BJ (cell line): ENCODE measurements around the gene DZIP1L. TPM values are rescaled to one million over a fixed set of nuclear protein-coding genes. Genes with fewer than 3 reads are reported as not detected.

ENCODE experiments used
- CTCF ChIA-PET: fragments of 350-600 bp; formaldehyde crosslinking; extraction: SDS; loops from one replicate; lab custom pipeline; 2021; ENCODE audit warnings: antibody characterized with exemption, inconsistent platforms; lab: Yijun Ruan, JAX
- POLR2A ChIA-PET: fragments of 300-600 bp; sonication (Branson Sonifier 250); formaldehyde crosslinking; extraction: SDS; loops from one replicate; lab custom pipeline; 2021; ENCODE audit warnings: antibody characterized with exemption; lab: Charles Lee
- DNase-seq: peaks from one replicate; pipeline ENCODE4 v3.0.0-alpha.2; 2011; ENCODE audit warnings: low read depth
- H3K27me3 ChIP-seq: 2 replicates; pipeline ENCODE4 v1.6.0; 2011; ENCODE audit warnings: low read length; ENCODE audit not compliant: control insufficient read depth, insufficient read depth
- H3K36me3 ChIP-seq: 2 replicates; pipeline ENCODE4 v1.5.1; 2011; ENCODE audit warnings: low read length; ENCODE audit not compliant: control insufficient read depth, insufficient read depth
- H3K4me3 ChIP-seq: 2 replicates; pipeline ENCODE4 v1.5.1; 2011; ENCODE audit warnings: low read depth, mild to moderate bottlenecking, control low read depth, low read length
- polyA plus RNA-seq: library from polyadenylated mRNA; depleted of rRNA; stranded (reverse); fragments of >200 nt; gene quantifications from 2 replicates; pipeline ENCODE4 v1.2.3, GENCODE V29; 2011; rRNA removed
- TF ChIP-seq, protein P1 (sequence below): IDR thresholded peaks from 2 replicates; pipeline ENCODE4 v1.5.1; 2011; ENCODE audit warnings: low read depth, mild to moderate bottlenecking, control low read depth, inconsistent platforms, low read length, moderate library complexity; ENCODE audit not compliant: insufficient read depth

DZIP1L gene
- polyA plus RNA-seq, 1 experiment, result 12.7 TPM

DNA sequence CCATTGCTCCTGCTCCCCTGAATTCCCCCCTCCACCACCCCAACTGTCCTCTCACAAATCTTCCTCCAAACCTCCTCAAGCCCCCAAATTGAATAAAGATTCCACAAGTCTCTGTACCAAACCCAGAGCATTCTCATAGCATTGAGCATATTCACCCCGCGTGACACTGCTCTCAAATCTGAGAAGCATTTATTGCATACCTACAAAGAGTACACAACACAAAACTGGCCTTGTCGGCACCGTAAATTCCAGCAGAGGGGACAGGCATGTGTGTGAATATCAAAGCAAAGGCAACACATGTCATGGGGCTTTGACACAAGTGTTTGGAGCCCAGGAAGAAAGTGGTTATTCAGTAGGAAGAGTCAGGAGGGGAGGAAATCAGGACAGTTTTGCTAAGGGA lies 102.9 kb downstream of the DZIP1L start:
- POLR2A ChIA-PET, result no interaction called here
- CTCF ChIA-PET, result no interaction called here
- Histone ChIP-seq H3K27me3 (no peaks in the 10 kb centered on the region), H3K4me3 (no peak overlapping the region), H3K36me3 (no peaks in the 10 kb centered on the region; the same call in 1 of the 2 replicates)
- no peak for DNase-seq
- TF ChIP-seq, protein P1, sequence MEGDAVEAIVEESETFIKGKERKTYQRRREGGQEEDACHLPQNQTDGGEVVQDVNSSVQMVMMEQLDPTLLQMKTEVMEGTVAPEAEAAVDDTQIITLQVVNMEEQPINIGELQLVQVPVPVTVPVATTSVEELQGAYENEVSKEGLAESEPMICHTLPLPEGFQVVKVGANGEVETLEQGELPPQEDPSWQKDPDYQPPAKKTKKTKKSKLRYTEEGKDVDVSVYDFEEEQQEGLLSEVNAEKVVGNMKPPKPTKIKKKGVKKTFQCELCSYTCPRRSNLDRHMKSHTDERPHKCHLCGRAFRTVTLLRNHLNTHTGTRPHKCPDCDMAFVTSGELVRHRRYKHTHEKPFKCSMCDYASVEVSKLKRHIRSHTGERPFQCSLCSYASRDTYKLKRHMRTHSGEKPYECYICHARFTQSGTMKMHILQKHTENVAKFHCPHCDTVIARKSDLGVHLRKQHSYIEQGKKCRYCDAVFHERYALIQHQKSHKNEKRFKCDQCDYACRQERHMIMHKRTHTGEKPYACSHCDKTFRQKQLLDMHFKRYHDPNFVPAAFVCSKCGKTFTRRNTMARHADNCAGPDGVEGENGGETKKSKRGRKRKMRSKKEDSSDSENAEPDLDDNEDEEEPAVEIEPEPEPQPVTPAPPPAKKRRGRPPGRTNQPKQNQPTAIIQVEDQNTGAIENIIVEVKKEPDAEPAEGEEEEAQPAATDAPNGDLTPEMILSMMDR, result no peak

Other genes with a start within 250 kb of the DZIP1L start
- not detected in 2 replicates for gene CLDN18, start 105.4 kb downstream of the DZIP1L start, polyA plus RNA-seq
- gene A4GNT, start 16.8 kb upstream of the DZIP1L start, polyA plus RNA-seq, result not detected in 2 replicates
- 6.0 and 7.1 TPM in 2 replicates for gene DBR1, start 59.3 kb upstream of the DZIP1L start, polyA plus RNA-seq
- gene ARMC8, start 71.7 kb upstream of the DZIP1L start, polyA plus RNA-seq, result 52.7 and 53.5 TPM in 2 replicates
- 0.06 TPM in 1 of 2 replicates, not detected in the other for gene NME9, start 214.2 kb upstream of the DZIP1L start, polyA plus RNA-seq
- gene MRAS, start 233.0 kb upstream of the DZIP1L start, polyA plus RNA-seq, result 90.2 and 99.8 TPM in 2 replicates